ENCODE data around the gene SPEN.

The SPEN gene

DNA sequence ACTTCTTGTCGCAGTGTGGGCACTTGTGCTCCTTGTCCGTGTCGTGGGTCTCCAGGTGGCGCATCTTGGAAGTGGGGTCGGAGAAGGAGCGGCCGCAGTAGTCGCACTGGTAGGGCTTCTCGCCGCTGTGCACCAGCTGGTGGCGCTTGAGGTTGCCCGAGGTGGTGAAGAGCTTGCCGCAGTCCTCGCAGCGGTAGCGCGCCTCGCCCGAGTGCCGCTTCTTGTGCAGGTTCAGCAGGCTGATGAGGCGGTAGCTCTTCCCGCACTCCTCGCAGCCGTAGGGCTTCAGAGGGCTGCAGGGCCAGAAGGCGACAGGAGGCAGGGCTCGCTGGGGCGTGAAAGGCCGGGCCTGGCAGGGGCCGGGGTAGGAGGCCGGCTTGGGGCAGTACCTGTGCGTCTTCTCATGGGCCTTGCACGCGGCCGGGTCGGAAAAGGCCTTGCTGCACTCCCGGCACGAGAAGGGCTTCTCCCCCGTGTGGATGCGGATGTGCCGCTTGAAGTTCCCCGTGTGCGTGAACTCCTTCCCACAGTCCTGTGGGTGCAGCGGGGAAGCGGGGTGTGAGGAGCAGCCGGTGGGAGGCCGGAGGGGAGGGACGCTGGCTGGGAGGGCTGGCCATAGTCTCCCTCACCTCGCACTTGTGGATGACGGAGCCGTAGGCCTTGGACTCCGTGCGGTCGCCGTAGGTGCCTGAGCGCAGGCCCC is 97.0 kb downstream of the SPEN start:
- TF ChIP-seq EZH2phosphoT487 (IDR thresholded peaks at IDR 0.05; ENCODE audit: borderline replicate concordance, low read length): no peak
- TF ChIP-seq, protein P1, sequence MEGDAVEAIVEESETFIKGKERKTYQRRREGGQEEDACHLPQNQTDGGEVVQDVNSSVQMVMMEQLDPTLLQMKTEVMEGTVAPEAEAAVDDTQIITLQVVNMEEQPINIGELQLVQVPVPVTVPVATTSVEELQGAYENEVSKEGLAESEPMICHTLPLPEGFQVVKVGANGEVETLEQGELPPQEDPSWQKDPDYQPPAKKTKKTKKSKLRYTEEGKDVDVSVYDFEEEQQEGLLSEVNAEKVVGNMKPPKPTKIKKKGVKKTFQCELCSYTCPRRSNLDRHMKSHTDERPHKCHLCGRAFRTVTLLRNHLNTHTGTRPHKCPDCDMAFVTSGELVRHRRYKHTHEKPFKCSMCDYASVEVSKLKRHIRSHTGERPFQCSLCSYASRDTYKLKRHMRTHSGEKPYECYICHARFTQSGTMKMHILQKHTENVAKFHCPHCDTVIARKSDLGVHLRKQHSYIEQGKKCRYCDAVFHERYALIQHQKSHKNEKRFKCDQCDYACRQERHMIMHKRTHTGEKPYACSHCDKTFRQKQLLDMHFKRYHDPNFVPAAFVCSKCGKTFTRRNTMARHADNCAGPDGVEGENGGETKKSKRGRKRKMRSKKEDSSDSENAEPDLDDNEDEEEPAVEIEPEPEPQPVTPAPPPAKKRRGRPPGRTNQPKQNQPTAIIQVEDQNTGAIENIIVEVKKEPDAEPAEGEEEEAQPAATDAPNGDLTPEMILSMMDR (IDR thresholded peaks at IDR 0.05; ENCODE audit: low read depth, low read length, poor library complexity, severe bottlenecking): no peak
- Histone ChIP-seq H3K27ac (ENCODE audit: low read depth, low read length) (no peak overlapping the region), H3K9me3 (ENCODE audit: control insufficient read depth, insufficient read depth, low read length) (no peaks in the 10 kb centered on the region), H3K9me2 (replicated peaks; ENCODE audit: control insufficient read depth, low read length) (no peaks in the 10 kb centered on the region), H3K4me3 (ENCODE audit: low read length) (no peak overlapping the region), H3K79me2 (ENCODE audit: control insufficient read depth, low read length) (peaks cover 15% of the 10 kb centered on the region), H3K27me3 (ENCODE audit: control insufficient read depth, low read length) (no peaks in the 10 kb centered on the region), H3F3A (ENCODE audit: control insufficient read depth, insufficient read depth) (peaks cover 5% of the 10 kb centered on the region; the same call in 1 of the 2 replicates), H4K20me1 (ENCODE audit: control insufficient read depth, insufficient read depth, low read depth, low read length) (no peaks in the 10 kb centered on the region; the same call in 1 of the 2 replicates), H3K4me1 (ENCODE audit: control insufficient read depth, low read length) (no peaks in the 10 kb centered on the region), H3K36me3 (ENCODE audit: control insufficient read depth, low read length) (peaks cover 93% of the 10 kb centered on the region), H3K4me2 (ENCODE audit: low read length) (no peak overlapping the region)

- no peak overlapping the region for H3K4me3 ChIP-seq (ENCODE audit: low read length)
- peaks cover 94% of the 10 kb centered on the region for H3K36me3 ChIP-seq (ENCODE audit: control insufficient read depth, low read length)
- H4K20me1 ChIP-seq (ENCODE audit: control insufficient read depth, insufficient read depth, low read depth, low read length): no peaks in the 10 kb centered on the region; the same call in 1 of the 2 replicates
- H3K79me2 ChIP-seq (ENCODE audit: control insufficient read depth, low read length): peaks cover 23% of the 10 kb centered on the region
- H3K4me1 ChIP-seq (ENCODE audit: control insufficient read depth, low read length): no peaks in the 10 kb centered on the region
- no peak overlapping the region for H3K4me2 ChIP-seq (ENCODE audit: low read length)
- no peaks in the 10 kb centered on the region for H3K27me3 ChIP-seq (ENCODE audit: control insufficient read depth, low read length)
- no peaks in the 10 kb centered on the region for H3K9me3 ChIP-seq (ENCODE audit: control insufficient read depth, insufficient read depth, low read length)
- H3K9me2 ChIP-seq (replicated peaks; ENCODE audit: control insufficient read depth, low read length): no peaks in the 10 kb centered on the region
- TF ChIP-seq, protein P1 (IDR thresholded peaks at IDR 0.05; ENCODE audit: low read depth, low read length, poor library complexity, severe bottlenecking): no peak
- TF ChIP-seq EZH2phosphoT487 (IDR thresholded peaks at IDR 0.05; ENCODE audit: borderline replicate concordance, low read length): no peak
- no peak overlapping the region for H3K27ac ChIP-seq (ENCODE audit: low read depth, low read length)
- H3F3A ChIP-seq (ENCODE audit: control insufficient read depth, insufficient read depth): no peaks in the 10 kb centered on the region
These were observed 97.7 kb downstream of the SPEN start for GRCh38 chr1:15945011-15945831.

GRCh38 chr1:15945832-15946448 is 98.4 kb downstream of the SPEN start:
- H3K4me1 ChIP-seq (ENCODE audit: control insufficient read depth, low read length): no peaks in the 10 kb centered on the region; the same call in 1 of the 2 replicates
- no peaks in the 10 kb centered on the region for H3K9me3 ChIP-seq (ENCODE audit: control insufficient read depth, insufficient read depth, low read length)
- H3K27me3 ChIP-seq (ENCODE audit: control insufficient read depth, low read length): no peaks in the 10 kb centered on the region
- H3K9me2 ChIP-seq (replicated peaks; ENCODE audit: control insufficient read depth, low read length): no peaks in the 10 kb centered on the region
- no peak overlapping the region for H3K4me2 ChIP-seq (ENCODE audit: low read length)
- TF ChIP-seq, protein P1 (IDR thresholded peaks at IDR 0.05; ENCODE audit: low read depth, low read length, poor library complexity, severe bottlenecking): no peak
- no peak for TF ChIP-seq EZH2phosphoT487 (IDR thresholded peaks at IDR 0.05; ENCODE audit: borderline replicate concordance, low read length)
- no peak overlapping the region for H3K4me3 ChIP-seq (ENCODE audit: low read length)
- H3K79me2 ChIP-seq (ENCODE audit: control insufficient read depth, low read length): peaks cover 29% of the 10 kb centered on the region
- H3K27ac ChIP-seq (ENCODE audit: low read depth, low read length): no peak overlapping the region
- peaks cover 90% of the 10 kb centered on the region for H3K36me3 ChIP-seq (ENCODE audit: control insufficient read depth, low read length)
- H3F3A ChIP-seq (ENCODE audit: control insufficient read depth, insufficient read depth): no peaks in the 10 kb centered on the region
- H4K20me1 ChIP-seq (ENCODE audit: control insufficient read depth, insufficient read depth, low read depth, low read length): no peaks in the 10 kb centered on the region; the same call in 1 of the 2 replicates

Data from DOHH2 (cell line).